K562 (cell line): ENCODE data around the gene PTPN13. TPM values are rescaled to one million over a fixed set of nuclear protein-coding genes. Genes with fewer than 3 reads are reported as not detected.

ENCODE experiments used
- ATAC-seq: fragments of 200-7000 bp; cut with Tn5 transposase; 3 replicates; pipeline ENCODE4 v1.9.1; 2020; ENCODE audit warnings: moderate library complexity
- BruUV-seq: library from RNA; stranded (reverse); fragments of 400-500 nt; replicated peaks from 2 replicates; lab custom pipeline; 2021; lab: Mats Ljungman, UMichigan
- CTCF ChIA-PET: fragments of 300-600 bp; formaldehyde crosslinking; extraction: SDS; loops from one replicate; lab custom pipeline; 2021; ENCODE audit warnings: low intra/inter-chr PET ratio; lab: Yijun Ruan, JAX
- POLR2A ChIA-PET: fragments of 300-600, 350-650 bp; sonication (Branson Sonifier 250); formaldehyde crosslinking; extraction: SDS; loops from one replicate; lab custom pipeline; 2021; ENCODE audit warnings: antibody characterized with exemption, inconsistent platforms; lab: Yijun Ruan, JAX
- DNase-seq, 4 experiments: peaks; one replicate each; pipeline versions ENCODE4 v3.0.0 to v3.0.0-alpha.2; 2011 to 2018; ENCODE audit warnings: low spot score in 3 of 4, mixed read lengths in 3 of 4; ENCODE audit errors: extremely low read depth in 1 of 4
- FAIRE-seq: peaks from 2 replicates; lab custom pipeline; 2011; peaks lifted over from hg19 to GRCh38; lab: Jason Lieb, UNC
- H2AFZ ChIP-seq: 2 replicates; pipeline ENCODE4 v1.6.0; 2011; ENCODE audit warnings: low read depth, low read length, control low read depth, inconsistent platforms
- H3K27ac ChIP-seq: fragments of 200-600 bp; 3 replicates; pipeline ENCODE4 v1.8.0; 2011; ENCODE audit warnings: low read depth, mild to moderate bottlenecking, control low read depth, inconsistent platforms, low read length, moderate library complexity, mixed read lengths; ENCODE audit errors: extremely low read depth
- H3K27me3 ChIP-seq, 2 experiments: fragments of 300-600 bp in 1 of 2; 2 replicates in 1 of 2; 3 replicates in 1 of 2; pipeline versions ENCODE4 v1.6.0 to v1.8.0; 2011; ENCODE audit warnings: inconsistent platforms in 2 of 2, low read length in 2 of 2, mild to moderate bottlenecking in 1 of 2, mixed read lengths in 1 of 2, moderate library complexity in 1 of 2; ENCODE audit not compliant: control insufficient read depth in 2 of 2, insufficient read depth in 2 of 2
- H3K36me3 ChIP-seq: fragments of 300-600 bp; 3 replicates; pipeline ENCODE4 v1.8.0; 2011; ENCODE audit warnings: mild to moderate bottlenecking, low read length, inconsistent platforms; ENCODE audit not compliant: control insufficient read depth, insufficient read depth
- H3K4me1 ChIP-seq, 2 experiments: fragments of 200-600 bp in 1 of 2; replicated peaks in 1 of 2; 2 replicates in 1 of 2; 3 replicates in 1 of 2; pipeline versions ENCODE4 v1.5.1 to v1.8.0; 2011; ENCODE audit warnings: inconsistent platforms in 2 of 2, low read length in 2 of 2, mild to moderate bottlenecking in 1 of 2, mixed read lengths in 1 of 2, moderate library complexity in 1 of 2; ENCODE audit not compliant: control insufficient read depth in 2 of 2, insufficient read depth in 2 of 2
- H3K4me2 ChIP-seq: 2 replicates; pipeline ENCODE4 v1.6.1; 2011; ENCODE audit warnings: low read length, control low read depth, inconsistent platforms, mixed read lengths; ENCODE audit not compliant: insufficient read depth
- H3K4me3 ChIP-seq: fragments of 200-600 bp; sonication (generic), shearing (Covaris generic); 2 replicates; pipeline ENCODE4 v1.5.1; 2016; ENCODE audit warnings: control low read depth, inconsistent platforms
- H3K79me2 ChIP-seq: fragments of 200-600 bp; 3 replicates; pipeline ENCODE4 v1.8.0; 2011; ENCODE audit warnings: low read length, inconsistent platforms; ENCODE audit not compliant: control insufficient read depth, insufficient read depth
- H3K9ac ChIP-seq, 2 experiments: 2 replicates each; pipeline versions ENCODE4 v1.6.0 to v1.6.1; 2011; ENCODE audit warnings: low read depth in 2 of 2, low read length in 2 of 2, control low read depth in 1 of 2, inconsistent platforms in 1 of 2, mild to moderate bottlenecking in 1 of 2, mixed read lengths in 1 of 2; ENCODE audit not compliant: insufficient read depth in 1 of 2
- H3K9me1 ChIP-seq: one replicate; pipeline ENCODE4 v1.6.0; 2011; ENCODE audit warnings: inconsistent platforms, mild to moderate bottlenecking, low read length, moderate library complexity; ENCODE audit not compliant: control insufficient read depth, insufficient read depth
- H3K9me3 ChIP-seq: replicated peaks from 2 replicates; pipeline ENCODE4 v1.5.1; 2011; ENCODE audit warnings: low read depth, low read length, inconsistent platforms; ENCODE audit not compliant: control insufficient read depth, insufficient read depth
- H4K20me1 ChIP-seq: replicated peaks from 2 replicates; pipeline ENCODE4 v1.6.1; 2011; ENCODE audit warnings: low read length, inconsistent platforms, mixed read lengths; ENCODE audit not compliant: control insufficient read depth, insufficient read depth
- BCL6 ChIP-seq: fragments of 250-450 bp; sonication (Bioruptor Pico); IDR thresholded peaks from 2 replicates; pipeline ENCODE4 v1.4.0; 2020
- FOS ChIP-seq: IDR thresholded peaks from 3 replicates; pipeline ENCODE4 v1.6.1; 2011; ENCODE audit not compliant: insufficient read length; ENCODE audit errors: extremely low read depth
- MAFK ChIP-seq: IDR thresholded peaks from 2 replicates; pipeline ENCODE4 v1.6.1; 2011; ENCODE audit warnings: low read length, improper control_type of control experiment
- NFE2 ChIP-seq: IDR thresholded peaks from 2 replicates; pipeline ENCODE4 v1.6.1; 2014; ENCODE audit warnings: antibody characterized with exemption, low read depth
- RFX7 ChIP-seq: fragments of 250-450 bp; sonication (Bioruptor Pico); IDR thresholded peaks from 2 replicates; pipeline ENCODE4 v1.5.1; 2021; ENCODE audit warnings: mild to moderate bottlenecking
- SMC3 ChIP-seq: conservative IDR thresholded peaks from 2 replicates; pipeline ENCODE4 v1.6.1; 2011; ENCODE audit warnings: low read depth, low read length, improper control_type of control experiment; ENCODE audit not compliant: insufficient read depth
- TCF3 ChIP-seq: sonication (generic); formaldehyde crosslinking; IDR thresholded peaks from 2 replicates; pipeline ENCODE4 v1.4.0; 2020; ENCODE audit warnings: mild to moderate bottlenecking, missing genetic modification reagents
- TCF7L2 ChIP-seq: fragments of 150-350 bp; IDR thresholded peaks from 2 replicates; pipeline ENCODE4 v1.6.1; 2016; ENCODE audit warnings: low read depth, mild to moderate bottlenecking, low read length, moderate library complexity
- ZC3H8 ChIP-seq: fragments of 450-650 bp; IDR thresholded peaks from 2 replicates; pipeline ENCODE4 v1.6.1; 2017
- ZNF668 ChIP-seq: fragments of 250-450 bp; sonication (Bioruptor Pico); IDR thresholded peaks from 2 replicates; pipeline ENCODE4 v1.8.0; 2022; ENCODE audit warnings: mild to moderate bottlenecking, inconsistent platforms
- ZNF707 ChIP-seq: fragments of 250-450 bp; sonication (Bioruptor Pico); conservative IDR thresholded peaks from 2 replicates; pipeline ENCODE4 v1.8.0; 2022; ENCODE audit warnings: inconsistent platforms, mild to moderate bottlenecking, moderate library complexity
- ZNF764 ChIP-seq: fragments of 250-450 bp; sonication (Bioruptor Pico); IDR thresholded peaks from 2 replicates; pipeline ENCODE4 v1.4.0; 2020; ENCODE audit warnings: low read depth, mild to moderate bottlenecking, moderate library complexity
- WGBS: fragments of 100-300 bp; shearing (Covaris generic); methylation state at CpG from one replicate; pipeline ENCODE4 v1.1.6; 2016; ENCODE audit warnings: low coverage, mixed read lengths; ENCODE audit not compliant: insufficient coverage; ENCODE audit errors: missing lambda C conversion rate; 5-methylcytosine and 5-hydroxymethylcytosine counted together
- in situ Hi-C: fragments of 300-500 bp; cut with MboI; formaldehyde crosslinking; loops from 4 replicates; pipeline ENCODE4 v1.15.0; 2018; ENCODE audit warnings: inconsistent platforms, mixed read lengths
- intact Hi-C: fragments of 100-400 bp; cut with micrococcal nuclease; formaldehyde crosslinking; loops from 2 replicates; pipeline ENCODE4 v1.14.2; 2022
- polyA plus RNA-seq, 8 experiments: library from polyadenylated mRNA; depleted of rRNA in 4 of 8; stranded (reverse) in 5 of 8; unstranded in 3 of 8; fragments of >200 nt; fragmentation: Nextera tagmentation in 2 of 8; fragmentation: Illumina TruSeq in 1 of 8; extraction: Ambion mirVana in 2 of 8; extraction: Trizol in 1 of 8; gene quantifications; 2 replicates each; pipeline versions ENCODE4 v1.2.1 to v1.2.3, GENCODE V29; 2011 to 2014; ENCODE audit warnings: inconsistent platforms in 1 of 8, missing spikeins in 1 of 8
- total RNA-seq, 7 experiments: library from RNA; depleted of rRNA in 6 of 7; stranded (reverse); fragments of >200 nt in 6 of 7; fragmentation: Illumina TruSeq in 2 of 7; extraction: Trizol in 2 of 7; gene quantifications; 2 replicates each; pipeline versions ENCODE4 v1.2.1 to v1.2.3, GENCODE V29; 2011 to 2021; ENCODE audit warnings: low replicate concordance in 1 of 7
- TF ChIP-seq, protein P1 (sequence below): sonication (generic); formaldehyde crosslinking; IDR thresholded peaks from 2 replicates; pipeline ENCODE4 v1.8.1; 2023; ENCODE audit warnings: mild to moderate bottlenecking, missing genetic modification reagents

Gene PTPN13
- total and polyA plus RNA-seq, 9 of the 15 experiments (the other 6 are each of a cell fraction or from before 2014, with no cell fraction given) = 0.33 TPM; not detected in 8

DNA sequence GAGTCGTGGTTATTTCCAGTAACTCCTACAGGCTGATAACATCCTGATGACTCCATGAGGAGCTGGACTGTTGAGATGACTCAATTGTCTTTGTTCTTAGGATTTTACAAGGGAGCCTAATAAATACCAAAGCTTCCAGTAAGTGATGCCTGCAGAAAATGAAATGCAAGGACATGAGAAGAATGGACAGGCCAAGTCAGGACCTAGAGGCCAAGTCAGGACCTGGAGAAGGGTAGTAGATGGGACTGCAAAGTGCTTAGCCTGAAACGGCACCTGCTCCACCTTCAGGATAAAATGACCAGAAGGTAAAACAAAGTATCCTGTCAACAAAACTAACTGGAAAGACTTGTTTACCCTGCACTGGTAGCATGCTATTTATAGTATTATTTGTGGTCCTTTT lies 261.5 kb downstream of the PTPN13 start:
- no peaks in the 10 kb centered on the region for H3K4me1 ChIP-seq
- H3K4me2 ChIP-seq = no peak overlapping the region
- H3K27ac ChIP-seq = no peak overlapping the region
- no peak overlapping the region for H2AFZ ChIP-seq
- BruUV-seq = no TSS peak
- no peaks in the 10 kb centered on the region for H3K9me1 ChIP-seq
- in situ Hi-C loops (no loop called here), intact Hi-C loops (no loop called here)
- H3K9ac ChIP-seq = no peak overlapping the region
- no peak overlapping the region for H3K4me3 ChIP-seq
- ATAC-seq = no peak
- no peaks in the 10 kb centered on the region for H3K79me2 ChIP-seq
- no peaks in the 10 kb centered on the region for H3K9me3 ChIP-seq
- no peak for DNase-seq
- WGBS = 0% methylated on average over 2 of the region's 2 CpGs
- no peaks in the 10 kb centered on the region; a peak in 1 of 5 replicates for H3K27me3 ChIP-seq
- no peaks in the 10 kb centered on the region for H4K20me1 ChIP-seq
- ChIA-PET CTCF (no interaction called here), POLR2A (no interaction called here)
- FAIRE-seq = no peak
- no peaks in the 10 kb centered on the region for H3K36me3 ChIP-seq
- TF ChIP-seq RFX7 (CRISPR knock-in tag) (no peak), NFE2 (no peak), TCF3 (CRISPR knock-in tag) (no peak), SMC3 (no peak), BCL6 (CRISPR knock-in tag) (no peak), FOS (no peak), MAFK (no peak), ZNF707 (CRISPR knock-in tag) (no peak), ZNF764 (no peak), TCF7L2 (no peak), ZNF668 (CRISPR knock-in tag) (no peak), ZC3H8 (no peak)
- TF ChIP-seq, protein P1, sequence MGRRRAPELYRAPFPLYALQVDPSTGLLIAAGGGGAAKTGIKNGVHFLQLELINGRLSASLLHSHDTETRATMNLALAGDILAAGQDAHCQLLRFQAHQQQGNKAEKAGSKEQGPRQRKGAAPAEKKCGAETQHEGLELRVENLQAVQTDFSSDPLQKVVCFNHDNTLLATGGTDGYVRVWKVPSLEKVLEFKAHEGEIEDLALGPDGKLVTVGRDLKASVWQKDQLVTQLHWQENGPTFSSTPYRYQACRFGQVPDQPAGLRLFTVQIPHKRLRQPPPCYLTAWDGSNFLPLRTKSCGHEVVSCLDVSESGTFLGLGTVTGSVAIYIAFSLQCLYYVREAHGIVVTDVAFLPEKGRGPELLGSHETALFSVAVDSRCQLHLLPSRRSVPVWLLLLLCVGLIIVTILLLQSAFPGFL (CRISPR knock-in tag) = no peak
